Type B pancreatic cell (in vitro differentiated cells): ENCODE data around the gene SULF2. TPM values are rescaled to one million over a fixed set of nuclear protein-coding genes. Genes with fewer than 3 reads are reported as not detected.

ENCODE experiments used
- DNase-seq: peaks from one replicate; pipeline ENCODE4 v3.0.0; 2021; ENCODE audit warnings: mixed read lengths; ENCODE audit not compliant: unreplicated experiment; ENCODE audit errors: extremely low spot score
- H3K27ac Mint-ChIP-seq: 2 replicates; pipeline ENCODE4 v1.8.0; 2021; ENCODE audit warnings: mild to moderate bottlenecking, mixed read lengths
- H3K27me3 Mint-ChIP-seq: 2 replicates; pipeline ENCODE4 v1.8.0; 2021; ENCODE audit warnings: mixed read lengths
- H3K36me3 Mint-ChIP-seq: 2 replicates; pipeline ENCODE4 v1.8.0; 2021; ENCODE audit warnings: mixed read lengths
- H3K4me1 Mint-ChIP-seq: one replicate; pipeline ENCODE4 v1.8.0; 2021; ENCODE audit warnings: mixed read lengths; ENCODE audit not compliant: unreplicated experiment
- H3K4me3 Mint-ChIP-seq: 2 replicates; pipeline ENCODE4 v1.8.0; 2021; ENCODE audit warnings: mild to moderate bottlenecking, mixed read lengths
- H3K9me3 Mint-ChIP-seq: 2 replicates; pipeline ENCODE4 v1.8.0; 2021; ENCODE audit warnings: mixed read lengths
- CTCF ChIP-seq: fragments of 200-600 bp; sonication (generic); conservative IDR thresholded peaks from 2 replicates; pipeline ENCODE4 v1.5.0; 2021; ENCODE audit warnings: antibody characterized with exemption, mild to moderate bottlenecking
- total RNA-seq: library from RNA; stranded (reverse); gene quantifications from 2 replicates; pipeline ENCODE4 v1.2.1, GENCODE V29; 2021; ENCODE audit warnings: low replicate concordance

SULF2 gene
- total RNA-seq, 1 donor from 2014 or later: 146 TPM

GRCh38 chr20:47686545-47686944, 98.7 kb downstream of the SULF2 start:
- TF ChIP-seq CTCF: no peak
- H3K4me1 Mint-ChIP-seq: peaks cover 23% of the 10 kb centered on the region
- no peaks in the 10 kb centered on the region for H3K9me3 Mint-ChIP-seq
- no peak overlapping the region for H3K27ac Mint-ChIP-seq
- DNase-seq: no peak
- H3K27me3 Mint-ChIP-seq: no peaks in the 10 kb centered on the region
- no peak overlapping the region for H3K4me3 Mint-ChIP-seq
- peaks cover 27% of the 10 kb centered on the region for H3K36me3 Mint-ChIP-seq

GRCh38 chr20:47684306-47685080, 100.8 kb downstream of the SULF2 start:
- H3K27me3 Mint-ChIP-seq: no peaks in the 10 kb centered on the region
- no peaks in the 10 kb centered on the region for H3K9me3 Mint-ChIP-seq
- H3K36me3 Mint-ChIP-seq: peaks cover 20% of the 10 kb centered on the region
- no peak overlapping the region for H3K4me3 Mint-ChIP-seq
- H3K4me1 Mint-ChIP-seq: peaks cover 18% of the 10 kb centered on the region
- DNase-seq: no peak
- no peak for TF ChIP-seq CTCF
- no peak overlapping the region for H3K27ac Mint-ChIP-seq

GRCh38 chr20:47682916-47683315, 102.4 kb downstream of the SULF2 start:
- Mint-ChIP-seq H3K4me3 (no peak overlapping the region), H3K36me3 (peaks cover 20% of the 10 kb centered on the region), H3K4me1 (peaks cover 19% of the 10 kb centered on the region), H3K27me3 (no peaks in the 10 kb centered on the region), H3K9me3 (no peaks in the 10 kb centered on the region), H3K27ac (no peak overlapping the region)
- no peak for TF ChIP-seq CTCF
- no peak for DNase-seq

- peaks cover 12% of the 10 kb centered on the region for H3K4me1 Mint-ChIP-seq
- no peak overlapping the region for H3K27ac Mint-ChIP-seq
- TF ChIP-seq CTCF: no peak
- no peak for DNase-seq
- no peaks in the 10 kb centered on the region for H3K9me3 Mint-ChIP-seq
- H3K36me3 Mint-ChIP-seq: peaks cover 15% of the 10 kb centered on the region
- no peak overlapping the region for H3K4me3 Mint-ChIP-seq
- no peaks in the 10 kb centered on the region for H3K27me3 Mint-ChIP-seq
Observed at GRCh38 chr20:47682028-47682783, 103.1 kb downstream of the SULF2 start.

GRCh38 chr20:47680804-47681529, 104.3 kb downstream of the SULF2 start:
- Mint-ChIP-seq H3K4me1 (peaks cover 6% of the 10 kb centered on the region), H3K9me3 (no peaks in the 10 kb centered on the region), H3K27ac (no peak overlapping the region), H3K4me3 (no peak overlapping the region), H3K27me3 (no peaks in the 10 kb centered on the region), H3K36me3 (peaks cover 12% of the 10 kb centered on the region)
- no peak for DNase-seq
- TF ChIP-seq CTCF: no peak
